Measurements from ENCODE around the gene COG5.

COG5 gene

GRCh38 chr7:107563775-107564552 is at the start of gene COG5, which contains the start of gene DUS4L:
COG5 (minus strand) TSS chr7:107563920; CDS start chr7:107563896, 24 bp downstream.
DUS4L (plus strand) TSS chr7:107563971; CDS start chr7:107567071, 3,100 bp downstream.
- DNase-seq (ENCODE audit: low spot score), result peak; percentile 88

DNA sequence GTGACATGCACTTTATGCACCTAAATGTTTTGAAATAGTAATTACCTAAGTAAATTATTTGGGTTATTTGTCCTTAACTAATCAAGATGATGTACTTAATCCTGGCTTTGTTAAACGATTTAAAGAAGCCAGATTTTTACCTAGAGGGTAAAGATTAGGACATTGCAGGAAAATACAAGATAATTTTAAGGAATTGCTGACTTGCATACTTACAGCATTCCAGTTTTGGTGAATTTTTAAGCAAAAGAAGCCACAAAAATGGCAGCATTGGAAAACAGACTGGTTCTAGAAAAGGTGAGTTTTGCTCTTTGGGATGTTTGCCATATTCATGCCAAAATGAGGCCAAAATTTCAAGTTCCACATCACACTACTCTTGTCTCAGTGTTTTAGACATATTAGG is 49.7 kb upstream of the COG5 start:
- no peak for DNase-seq (ENCODE audit: low spot score)

DNA sequence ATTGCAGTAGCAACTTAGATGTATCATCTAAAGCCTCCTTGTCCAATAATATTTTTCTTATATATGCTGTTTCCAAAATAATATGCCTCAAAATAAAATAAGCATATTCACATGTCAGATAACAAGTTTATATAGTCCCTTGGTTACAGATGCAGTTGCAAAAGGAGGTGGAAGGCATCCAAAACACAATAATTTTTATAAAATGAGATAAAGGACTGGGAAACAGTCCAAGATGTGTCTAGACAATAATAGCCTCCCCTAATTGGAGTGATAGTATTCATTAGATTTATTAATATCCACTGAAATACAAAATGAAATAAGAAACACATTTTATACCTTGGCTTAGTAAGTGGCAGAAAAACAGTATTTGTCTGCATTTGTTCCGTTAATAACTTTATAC is 46.6 kb upstream of the COG5 start:
- DNase-seq (ENCODE audit: low spot score), result no peak

GRCh38 chr7:107609811-107610261 is 46.1 kb upstream of the COG5 start:
- DNase-seq (ENCODE audit: low spot score), result no peak

GRCh38 chr7:107606303-107606702 is 42.6 kb upstream of the COG5 start:
- DNase-seq (ENCODE audit: low spot score), result no peak

DNA sequence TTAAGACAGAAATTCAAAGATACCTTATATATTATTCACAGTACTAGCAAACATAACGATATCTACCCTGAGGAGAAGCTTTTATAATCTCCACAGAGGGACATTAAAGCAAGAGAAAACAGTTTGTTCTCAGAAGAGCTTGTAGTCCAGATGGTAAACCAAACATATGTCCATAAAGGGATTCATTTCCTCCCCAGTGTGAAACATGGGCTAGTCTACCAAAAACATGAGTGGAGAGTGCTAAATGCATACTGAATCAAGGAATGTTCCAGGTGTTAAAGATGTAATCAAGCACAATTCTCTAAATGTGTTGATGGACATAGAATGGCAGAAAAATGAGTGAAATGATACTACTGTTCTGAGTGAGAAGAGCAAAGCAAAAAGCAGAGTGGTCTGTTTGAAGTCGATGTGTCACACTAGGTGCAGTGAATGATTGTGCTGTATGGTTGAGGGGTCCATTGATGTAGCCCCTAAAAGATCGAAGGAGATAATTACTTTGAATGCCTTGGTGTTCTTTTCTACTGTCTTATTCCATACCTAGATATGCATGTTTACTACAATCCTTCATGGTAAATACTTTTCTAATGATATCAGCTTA is 41.6 kb upstream of the COG5 start:
- DNase-seq (ENCODE audit: low spot score), result no peak

- no peak for DNase-seq (ENCODE audit: low spot score)
These were observed 37.1 kb upstream of the COG5 start for GRCh38 chr7:107600816-107601215.

GRCh38 chr7:107599262-107599661 is 35.5 kb upstream of the COG5 start:
- DNase-seq (ENCODE audit: low spot score), result no peak

DNA sequence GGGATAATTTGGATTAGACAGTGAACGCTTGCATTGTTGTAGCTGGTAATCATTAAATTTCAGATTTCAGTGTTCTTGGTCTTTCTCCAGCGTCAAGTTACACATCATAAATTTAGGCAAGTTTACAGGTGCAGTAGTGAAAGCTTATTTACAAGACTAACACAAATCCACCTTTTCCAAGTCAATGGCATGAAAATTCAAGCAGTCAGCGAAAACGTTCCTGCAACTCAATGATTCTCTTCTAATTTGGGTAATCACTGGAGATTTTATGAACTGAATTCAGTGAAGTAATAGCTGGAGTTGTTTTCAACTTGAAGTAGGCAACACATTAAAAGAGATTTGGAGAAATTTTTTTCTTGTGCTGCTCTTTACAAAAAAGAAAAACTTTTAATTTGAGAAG is 34.2 kb upstream of the COG5 start:
- no peak for DNase-seq (ENCODE audit: low spot score)

GRCh38 chr7:107597582-107597916 is 33.8 kb upstream of the COG5 start:
- DNase-seq (ENCODE audit: low spot score), result no peak

DNA sequence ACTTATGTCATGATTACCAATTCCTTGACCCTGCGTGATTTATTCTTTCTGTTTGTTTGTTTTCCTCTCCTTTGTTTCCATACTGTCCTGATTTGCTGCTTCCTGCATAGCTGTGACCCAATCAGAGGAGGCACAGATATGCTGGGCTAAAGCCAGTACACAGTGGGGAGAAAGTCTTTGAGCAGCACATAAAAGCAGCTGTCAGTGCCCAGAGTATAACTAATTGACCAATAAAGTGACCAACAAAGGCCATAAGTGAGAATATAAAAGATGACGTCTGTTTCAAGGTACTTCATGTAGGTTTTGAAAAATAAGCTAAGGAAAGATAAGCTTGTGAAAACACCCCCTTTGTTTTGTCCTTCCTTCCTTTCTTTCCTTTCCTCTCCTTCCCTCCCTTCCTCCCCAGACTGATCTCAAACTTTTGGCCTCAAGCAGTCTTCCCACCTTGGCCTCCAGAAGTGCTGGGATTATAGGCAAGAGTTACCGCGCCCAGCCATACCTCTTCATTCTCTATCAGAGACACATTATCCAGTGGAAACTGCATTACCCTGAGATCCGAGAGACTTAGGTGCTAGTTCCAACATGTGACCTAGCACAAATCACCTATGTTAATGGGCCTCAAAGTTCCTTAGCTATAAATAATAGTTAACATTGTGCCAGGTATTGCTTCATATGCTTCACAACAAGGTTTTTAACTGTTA is 33.3 kb upstream of the COG5 start:
- DNase-seq (ENCODE audit: low spot score), result no peak

DNA sequence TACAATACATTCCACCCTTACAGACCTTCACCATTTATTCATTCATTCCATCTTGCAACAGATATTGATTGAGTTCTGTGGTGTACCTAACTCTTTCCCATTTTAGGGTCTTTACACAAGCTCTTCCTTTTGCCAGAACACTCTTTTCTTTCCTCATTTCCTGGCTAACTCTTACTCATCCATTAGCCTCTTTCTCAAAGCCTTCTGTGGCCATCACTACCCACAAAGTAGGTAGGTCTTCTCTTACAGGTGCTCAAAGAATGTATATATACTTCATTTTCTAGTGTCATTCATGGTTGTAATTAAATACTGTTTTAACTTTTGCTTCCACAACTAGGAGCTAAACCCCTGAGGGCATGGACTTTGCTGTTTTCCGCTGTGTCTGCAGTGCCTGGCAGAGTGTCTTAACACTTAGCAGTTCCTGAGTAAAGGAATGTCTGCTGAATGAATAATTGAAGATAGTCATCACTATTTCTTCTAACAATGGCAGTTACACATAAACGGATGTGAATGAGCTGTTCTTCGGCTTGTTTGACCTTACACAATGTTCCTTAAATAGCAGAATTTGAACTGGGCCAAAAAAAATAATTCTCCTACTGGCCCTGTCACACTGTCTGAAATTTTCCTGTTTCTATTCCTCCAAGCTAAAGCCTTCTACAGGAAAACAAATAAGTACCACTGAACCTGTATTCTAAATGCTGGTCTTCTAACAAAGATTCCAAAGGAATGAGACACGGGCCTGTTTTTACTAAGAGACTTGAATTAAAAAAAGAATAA is 31.4 kb upstream of the COG5 start:
- DNase-seq (ENCODE audit: low spot score), result no peak

DNA sequence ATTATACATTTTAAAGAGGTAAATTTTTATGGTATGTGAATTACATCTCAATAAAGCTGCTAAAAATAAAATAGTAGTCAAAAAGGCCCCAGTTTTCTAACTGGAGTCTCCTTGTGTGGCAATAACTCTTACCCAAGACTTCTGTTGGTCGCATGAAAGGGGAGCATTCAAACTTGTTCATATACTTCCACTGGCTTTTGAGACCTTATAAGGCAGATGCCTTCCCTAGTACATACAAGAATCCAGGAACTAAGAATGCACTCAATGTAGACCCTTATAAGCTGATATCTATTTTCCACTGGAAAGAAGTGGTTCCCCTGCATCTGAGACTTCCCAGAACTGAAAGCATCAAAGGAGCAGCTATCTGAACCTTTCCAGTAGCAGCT is 29.3 kb upstream of the COG5 start:
- no peak for DNase-seq (ENCODE audit: low spot score)

- DNase-seq (ENCODE audit: low spot score), result no peak
These were observed 28.8 kb upstream of the COG5 start for GRCh38 chr7:107592361-107593024.

DNA sequence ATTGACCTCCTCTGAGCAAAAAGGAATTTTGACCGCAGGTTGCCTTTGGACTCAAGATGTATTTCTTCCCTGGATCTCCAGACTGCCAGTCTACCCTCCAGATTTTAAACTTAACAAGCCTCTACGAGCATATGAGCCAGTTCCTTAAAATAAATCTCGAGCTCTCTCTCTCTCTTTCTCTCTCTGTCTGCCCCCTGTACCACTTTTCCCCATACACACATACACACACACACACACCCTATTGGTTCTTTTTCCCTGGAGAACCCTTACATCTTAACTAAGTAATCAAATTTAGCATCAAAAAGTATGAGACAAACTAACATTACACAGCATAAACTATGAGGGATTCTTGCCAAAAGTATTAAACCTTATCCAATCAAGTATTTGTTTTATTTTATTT is 27.7 kb upstream of the COG5 start:
- no peak for DNase-seq (ENCODE audit: low spot score)

DNA sequence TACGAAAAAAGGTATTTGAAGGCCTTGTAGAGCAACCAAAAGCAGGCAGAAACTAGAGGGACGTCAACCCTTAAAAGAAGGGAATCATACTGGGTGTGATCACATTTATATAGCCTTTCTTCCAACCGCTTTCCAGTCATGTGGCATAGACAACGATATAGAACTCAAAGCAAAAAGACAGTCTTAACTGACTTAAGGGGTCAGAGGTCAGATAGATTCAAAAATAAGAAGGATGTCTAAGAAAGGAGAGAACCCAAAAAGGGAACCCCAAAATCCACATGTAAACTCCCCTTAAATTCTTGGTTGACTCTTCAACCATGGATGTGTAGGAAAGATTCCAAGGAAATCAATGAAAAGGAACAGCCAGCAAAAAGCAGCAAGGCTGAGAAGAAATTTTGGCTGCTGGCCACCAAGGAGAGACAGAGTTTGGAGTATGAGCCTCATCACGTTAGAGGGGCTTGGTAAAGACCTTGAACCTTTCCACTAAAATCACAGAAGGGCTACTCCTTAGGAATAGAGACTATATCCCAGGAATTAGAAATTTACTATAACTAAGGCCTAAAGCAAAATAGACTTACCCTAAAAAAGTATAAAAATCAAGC is 24.9 kb upstream of the COG5 start:
- no peak for DNase-seq (ENCODE audit: low spot score)

- no peak for DNase-seq (ENCODE audit: low spot score)
These were observed 21.0 kb upstream of the COG5 start for GRCh38 chr7:107584716-107585115.

- DNase-seq (ENCODE audit: low spot score), result no peak
These were observed 19.2 kb upstream of the COG5 start for GRCh38 chr7:107582875-107583274.

DNA sequence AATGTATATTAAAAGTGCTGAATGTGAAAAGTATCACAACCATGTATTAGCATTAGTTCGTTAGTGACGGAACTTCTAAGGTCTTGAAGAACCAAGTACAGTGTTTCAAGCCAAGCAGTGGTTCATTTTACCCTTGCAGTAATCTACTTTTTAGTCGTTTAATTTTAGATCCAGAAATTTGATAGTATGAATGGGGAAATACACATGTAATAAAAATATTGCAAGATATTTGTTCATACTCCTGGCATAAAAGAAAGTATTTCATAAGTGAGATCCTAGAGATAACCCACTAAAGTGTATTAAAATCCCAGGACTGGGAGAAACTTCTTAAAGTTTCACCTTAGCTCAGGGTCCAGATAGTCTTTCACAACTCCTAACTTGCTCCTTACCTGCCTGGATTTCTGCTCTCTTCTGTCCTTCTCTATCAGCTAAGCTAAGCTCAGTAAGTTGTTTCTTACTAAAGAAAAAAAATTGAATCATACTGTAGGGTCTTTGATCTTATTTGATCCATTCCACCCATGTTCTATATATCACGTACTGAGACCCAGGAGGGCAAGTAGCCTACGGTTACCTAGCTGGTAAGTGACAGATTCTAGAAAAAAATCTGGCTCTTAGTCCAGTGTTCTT is 17.8 kb upstream of the COG5 start:
- no peak for DNase-seq (ENCODE audit: low spot score)

DNA sequence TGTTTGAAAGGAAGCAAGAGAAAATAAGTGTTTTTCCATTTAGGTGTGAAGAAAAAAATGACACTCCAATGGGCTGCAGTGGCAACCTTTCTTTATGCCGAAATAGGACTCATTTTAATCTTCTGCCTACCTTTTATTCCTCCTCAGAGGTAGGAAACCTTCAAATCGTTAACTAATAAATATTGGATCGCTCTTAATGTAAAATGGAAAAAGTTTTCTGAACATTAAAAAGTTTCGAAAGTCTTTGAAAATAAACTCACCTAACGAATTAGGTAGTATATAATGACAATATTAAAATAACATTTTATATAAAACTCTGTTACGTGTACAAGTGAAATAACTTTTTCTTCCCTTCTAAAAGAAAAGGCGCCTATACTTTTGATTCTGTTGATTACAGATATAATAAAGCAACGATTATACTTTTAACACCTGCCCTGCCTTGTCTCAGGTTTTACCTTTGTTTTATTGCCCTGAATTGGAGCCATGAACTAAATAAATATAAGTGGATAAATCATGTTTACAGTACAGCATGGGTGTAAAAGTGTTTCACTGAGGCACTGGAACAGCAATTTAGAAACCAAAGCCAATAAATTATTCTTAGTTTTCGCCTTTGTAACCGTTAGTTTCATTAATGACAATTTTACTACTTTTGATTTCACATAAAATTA is 17.1 kb upstream of the COG5 start:
- DNase-seq (ENCODE audit: low spot score), result no peak
